Dermis microvascular lymphatic vessel endothelial cell (primary cell): ENCODE data around the gene MANSC4. TPM values are rescaled to one million over a fixed set of nuclear protein-coding genes. Genes with fewer than 3 reads are reported as not detected.

Experiments used
- DNase-seq, 2 donors: peaks; one replicate each; pipeline versions ENCODE4 v3.0.0 to v3.0.0-alpha.2; 2010; ENCODE audit warnings: low read depth in 2 of 2
- total RNA-seq: library from RNA; depleted of rRNA; stranded (reverse); fragments of >200 nt; gene quantifications from 2 replicates; pipeline ENCODE4 v1.2.1, GENCODE V29; 2014

MANSC4 gene
- total RNA-seq, 1 donor from 2014 or later: not detected

- no peak for DNase-seq
Observed at GRCh38 chr12:27801630-27802029, 21.6 kb upstream of the MANSC4 start.

- DNase-seq: no peak
Observed at GRCh38 chr12:27800819-27801218, 20.8 kb upstream of the MANSC4 start.

- no peak for DNase-seq
Observed at GRCh38 chr12:27797301-27798025, 17.4 kb upstream of the MANSC4 start.

GRCh38 chr12:27796128-27796527 lies 16.1 kb upstream of the MANSC4 start:
- DNase-seq: no peak

- DNase-seq: no peak
Observed at GRCh38 chr12:27794818-27795584, 15.0 kb upstream of the MANSC4 start.

- no peak for DNase-seq
Observed at GRCh38 chr12:27790179-27790578, 10.1 kb upstream of the MANSC4 start.

- no peak for DNase-seq
Observed at GRCh38 chr12:27787559-27787958, 7.5 kb upstream of the MANSC4 start.

- peak in 1 of 2 donors; percentile 34 for DNase-seq
Observed at GRCh38 chr12:27785882-27786570, 6.0 kb upstream of the MANSC4 start.

- no peak for DNase-seq
Observed at GRCh38 chr12:27782481-27782880, 2.4 kb upstream of the MANSC4 start.

- no peak for DNase-seq
Observed at GRCh38 chr12:27781680-27782079, 1.6 kb upstream of the MANSC4 start.

GRCh38 chr12:27780612-27781408 lies 774 bp upstream of the MANSC4 start:
- peak in 1 of 2 donors; percentile 58 for DNase-seq

- DNase-seq: peak in 1 of 2 donors; percentile 14
Observed at GRCh38 chr12:27779416-27779919, 568 bp downstream of the MANSC4 start.

- no peak for DNase-seq
Observed at GRCh38 chr12:27778206-27778605, 1.8 kb downstream of the MANSC4 start.

- no peak for DNase-seq
Observed at GRCh38 chr12:27777141-27777540, 2.9 kb downstream of the MANSC4 start.

- DNase-seq: peak in 1 of 2 donors; percentile 33
Observed at GRCh38 chr12:27772328-27773049, 7.5 kb downstream of the MANSC4 start.

- DNase-seq: peak in 1 of 2 donors; percentile 16
Observed at GRCh38 chr12:27771481-27772327, 8.3 kb downstream of the MANSC4 start.

- DNase-seq: no peak
Observed at GRCh38 chr12:27769142-27769673, 10.8 kb downstream of the MANSC4 start.

- no peak for DNase-seq
Observed at GRCh38 chr12:27766587-27766986, 13.4 kb downstream of the MANSC4 start.

- no peak for DNase-seq
Observed at GRCh38 chr12:27762757-27763156, 17.3 kb downstream of the MANSC4 start.
